GM12878 (cell line): ENCODE data around the gene ECPAS. TPM values are rescaled to one million over a fixed set of nuclear protein-coding genes. Genes with fewer than 3 reads are reported as not detected.

Source experiments
- ATAC-seq: fragments of 200-7000 bp; cut with Tn5 transposase; 3 replicates; pipeline ENCODE4 v1.9.1; 2020; ENCODE audit warnings: mild to moderate bottlenecking, moderate library complexity
- BruUV-seq: library from RNA; stranded (reverse); fragments of 400-500 nt; replicated peaks from 2 replicates; lab custom pipeline; 2021; lab: Mats Ljungman, UMichigan
- CTCF ChIA-PET: fragments of 300-600 bp; sonication (Branson Sonifier 250); formaldehyde crosslinking; extraction: SDS; loops from one replicate; lab custom pipeline; 2021; ENCODE audit warnings: inconsistent platforms; lab: Yijun Ruan, JAX
- POLR2A ChIA-PET: fragments of 350-600 bp; formaldehyde crosslinking; extraction: SDS; loops from one replicate; lab custom pipeline; 2021; ENCODE audit warnings: inconsistent platforms; lab: Charles Lee
- RAD21 ChIA-PET: fragments of 300-600 bp; sonication (Branson Sonifier 250); formaldehyde crosslinking; loops from one replicate; lab custom pipeline; 2023; ENCODE audit warnings: antibody characterized with exemption; ENCODE audit not compliant: unreplicated experiment; lab: Charles Lee
- SMC1A ChIA-PET: fragments of 300-600 bp; sonication (Branson Sonifier 250); formaldehyde crosslinking; loops from one replicate; lab custom pipeline; 2023; ENCODE audit not compliant: unreplicated experiment, uncharacterized antibody; lab: Charles Lee
- DNase-seq: peaks from one replicate; pipeline ENCODE4 v3.0.0-alpha.2; 2011; ENCODE audit warnings: low read depth, low spot score
- FAIRE-seq: peaks from 3 replicates; lab custom pipeline; 2011; peaks lifted over from hg19 to GRCh38; lab: Jason Lieb, UNC
- H2AFZ ChIP-seq: 2 replicates; pipeline ENCODE4 v1.6.0; 2011; ENCODE audit warnings: low read depth, low read length, control low read depth; ENCODE audit not compliant: control insufficient read depth
- H3K27ac ChIP-seq: 2 replicates; pipeline ENCODE4 v1.5.1; 2011; ENCODE audit warnings: control low read depth; ENCODE audit not compliant: control insufficient read depth, insufficient read depth
- H3K27me3 ChIP-seq, 2 experiments: replicated peaks in 1 of 2; 2 replicates each; pipeline versions ENCODE4 v1.6.0 to v1.6.1; 2011; ENCODE audit warnings: low read length in 1 of 2; ENCODE audit not compliant: control insufficient read depth in 2 of 2, insufficient read depth in 2 of 2
- H3K36me3 ChIP-seq, 2 experiments: 2 replicates each; pipeline ENCODE4 v1.5.1; 2011; ENCODE audit warnings: low read length in 1 of 2; ENCODE audit not compliant: control insufficient read depth in 2 of 2, insufficient read depth in 2 of 2
- H3K4me1 ChIP-seq: 2 replicates; pipeline ENCODE4 v1.6.1; 2011; ENCODE audit warnings: mild to moderate bottlenecking, low read length, moderate library complexity, mixed read lengths; ENCODE audit not compliant: control insufficient read depth, insufficient read depth
- H3K4me2 ChIP-seq: 2 replicates; pipeline ENCODE4 v1.6.0; 2011; ENCODE audit warnings: control low read depth; ENCODE audit not compliant: control insufficient read depth, insufficient read depth
- H3K4me3 ChIP-seq: fragments of 200-600 bp; sonication (generic); 2 replicates; pipeline ENCODE4 v1.5.1; 2016
- H3K79me2 ChIP-seq: 2 replicates; pipeline ENCODE4 v1.6.0; 2011; ENCODE audit warnings: low read length; ENCODE audit not compliant: control insufficient read depth, insufficient read depth
- H3K9ac ChIP-seq: 2 replicates; pipeline ENCODE4 v1.8.0; 2011; ENCODE audit warnings: low read length, control low read depth, mixed read lengths; ENCODE audit not compliant: control insufficient read depth, insufficient read depth
- H3K9me3 ChIP-seq: replicated peaks from 3 replicates; pipeline ENCODE4 v1.5.1; 2011; ENCODE audit warnings: mild to moderate bottlenecking, low read length; ENCODE audit not compliant: control insufficient read depth, insufficient read depth
- H4K20me1 ChIP-seq: 2 replicates; pipeline ENCODE4 v1.6.0; 2011; ENCODE audit not compliant: control insufficient read depth, insufficient read depth
- EP300 ChIP-seq, 2 experiments: fragments of 150-350 bp in 1 of 2; IDR thresholded peaks; 2 replicates each; pipeline ENCODE4 v1.6.1; 2011 to 2012; ENCODE audit warnings: low read depth in 2 of 2, low read length in 2 of 2, borderline replicate concordance in 1 of 2, improper control_type of control experiment in 1 of 2, inconsistent platforms in 1 of 2; ENCODE audit not compliant: control insufficient read depth in 1 of 2
- GATAD2B ChIP-seq: fragments of 450-650 bp; conservative IDR thresholded peaks from 2 replicates; pipeline ENCODE4 v1.6.1; 2017; ENCODE audit warnings: low read depth, mild to moderate bottlenecking, moderate library complexity
- HDAC2 ChIP-seq: fragments of 200-600 bp; sonication (generic); IDR thresholded peaks from 2 replicates; pipeline ENCODE4 v1.6.1; 2017
- JUNB ChIP-seq: IDR thresholded peaks from 2 replicates; pipeline ENCODE4 v1.6.1; 2016; ENCODE audit warnings: antibody characterized with exemption, mild to moderate bottlenecking
- MAX ChIP-seq: IDR thresholded peaks from 2 replicates; pipeline ENCODE4 v1.6.1; 2012; ENCODE audit warnings: low read depth, low read length, improper control_type of control experiment
- MYC ChIP-seq: IDR thresholded peaks from 2 replicates; pipeline ENCODE4 v1.6.1; 2011; ENCODE audit warnings: mild to moderate bottlenecking, low read length, moderate library complexity, inconsistent platforms; ENCODE audit not compliant: insufficient read depth, insufficient replicate concordance, insufficient read length, severe bottlenecking
- NFYA ChIP-seq: IDR thresholded peaks from 2 replicates; pipeline ENCODE4 v1.6.1; 2011; ENCODE audit warnings: low read depth, mild to moderate bottlenecking, low read length, improper control_type of control experiment, borderline replicate concordance
- PAX8 ChIP-seq: fragments of 450-650 bp; IDR thresholded peaks from 2 replicates; pipeline ENCODE4 v1.6.1; 2017; ENCODE audit warnings: mild to moderate bottlenecking, moderate library complexity
- POLR2AphosphoS2 ChIP-seq: IDR thresholded peaks from 2 replicates; pipeline ENCODE4 v1.6.1; 2011; ENCODE audit warnings: low read depth, mild to moderate bottlenecking, low read length, improper control_type of control experiment, moderate library complexity
- POLR2AphosphoS5 ChIP-seq: IDR thresholded peaks from 2 replicates; pipeline ENCODE4 v1.6.1; 2011; ENCODE audit warnings: mild to moderate bottlenecking, low read length, inconsistent platforms
- RELB ChIP-seq: fragments of 450-650 bp; IDR thresholded peaks from 2 replicates; pipeline ENCODE4 v1.6.1; 2017; ENCODE audit warnings: low read depth, mild to moderate bottlenecking, moderate library complexity
- SUPT20H ChIP-seq: IDR thresholded peaks from 2 replicates; pipeline ENCODE4 v1.6.1; 2011; ENCODE audit warnings: low read depth, mild to moderate bottlenecking, low read length, moderate library complexity, borderline replicate concordance; ENCODE audit not compliant: control insufficient read depth
- TARDBP ChIP-seq: IDR thresholded peaks from 2 replicates; pipeline ENCODE4 v1.6.1; 2016; ENCODE audit warnings: borderline replicate concordance
- YBX1 ChIP-seq: fragments of 450-650 bp; IDR thresholded peaks from 2 replicates; pipeline ENCODE4 v1.6.1; 2016; ENCODE audit warnings: antibody characterized with exemption
- YY1 ChIP-seq: IDR thresholded peaks from 2 replicates; pipeline ENCODE4 v1.6.1; 2011; ENCODE audit warnings: low read depth, mild to moderate bottlenecking, low read length
- ZBED1 ChIP-seq: IDR thresholded peaks from 2 replicates; pipeline ENCODE4 v1.6.1; 2016; ENCODE audit warnings: borderline replicate concordance
- WGBS: methylation state at CpG from one replicate; pipeline ENCODE4 v1.1.6; 2016; ENCODE audit warnings: low lambda C conversion rate; ENCODE audit not compliant: insufficient replicate concordance, insufficient coverage; ENCODE audit errors: missing lambda C conversion rate; 5-methylcytosine and 5-hydroxymethylcytosine counted together
- in situ Hi-C: fragments of 300-500 bp; cut with MboI; formaldehyde crosslinking; loops from 9 replicates; pipeline ENCODE4 v1.14.3; 2018; ENCODE audit warnings: mixed read lengths
- intact Hi-C: fragments of 100-400 bp; cut with micrococcal nuclease; formaldehyde crosslinking; loops from one replicate; pipeline ENCODE4 v1.14.2; 2022; ENCODE audit not compliant: unreplicated experiment
- polyA plus RNA-seq, 11 experiments: library from polyadenylated mRNA; depleted of rRNA in 4 of 11; unstranded in 6 of 11; stranded (reverse) in 5 of 11; fragments of >200 nt; fragmentation: Nextera tagmentation in 4 of 11; fragmentation: Illumina TruSeq in 1 of 11; extraction: Ambion mirVana in 4 of 11; extraction: Trizol in 1 of 11; gene quantifications; 1 replicate in 1 of 11; 2 replicates in 10 of 11; pipeline versions ENCODE4 v1.2.1 to v1.2.3, GENCODE V29; 2011 to 2016; ENCODE audit warnings: inconsistent platforms in 2 of 11, missing spikeins in 2 of 11, low read depth in 1 of 11
- total RNA-seq, 4 experiments: library from RNA; depleted of rRNA in 3 of 4; stranded (reverse); fragments of >200 nt in 3 of 4; fragmentation: Illumina TruSeq in 1 of 4; extraction: Trizol in 1 of 4; gene quantifications; 2 replicates each; pipeline versions ENCODE4 v1.2.1 to v1.2.3, GENCODE V29; 2013 to 2021
- TF ChIP-seq, protein P1 (sequence below): fragments of 450-650 bp; formaldehyde crosslinking; IDR thresholded peaks from 2 replicates; pipeline ENCODE4 v1.4.0; 2022; ENCODE audit warnings: mild to moderate bottlenecking, moderate library complexity

The ECPAS gene
- total and polyA plus RNA-seq, 10 of the 15 experiments (the other 5 are each of a cell fraction or from before 2014, with no cell fraction given): 11.2 to 69.8 (median 50.1) TPM

GRCh38 chr9:111436571-111436970, 47.6 kb downstream of the ECPAS start (continued):
- TF ChIP-seq, protein P1, sequence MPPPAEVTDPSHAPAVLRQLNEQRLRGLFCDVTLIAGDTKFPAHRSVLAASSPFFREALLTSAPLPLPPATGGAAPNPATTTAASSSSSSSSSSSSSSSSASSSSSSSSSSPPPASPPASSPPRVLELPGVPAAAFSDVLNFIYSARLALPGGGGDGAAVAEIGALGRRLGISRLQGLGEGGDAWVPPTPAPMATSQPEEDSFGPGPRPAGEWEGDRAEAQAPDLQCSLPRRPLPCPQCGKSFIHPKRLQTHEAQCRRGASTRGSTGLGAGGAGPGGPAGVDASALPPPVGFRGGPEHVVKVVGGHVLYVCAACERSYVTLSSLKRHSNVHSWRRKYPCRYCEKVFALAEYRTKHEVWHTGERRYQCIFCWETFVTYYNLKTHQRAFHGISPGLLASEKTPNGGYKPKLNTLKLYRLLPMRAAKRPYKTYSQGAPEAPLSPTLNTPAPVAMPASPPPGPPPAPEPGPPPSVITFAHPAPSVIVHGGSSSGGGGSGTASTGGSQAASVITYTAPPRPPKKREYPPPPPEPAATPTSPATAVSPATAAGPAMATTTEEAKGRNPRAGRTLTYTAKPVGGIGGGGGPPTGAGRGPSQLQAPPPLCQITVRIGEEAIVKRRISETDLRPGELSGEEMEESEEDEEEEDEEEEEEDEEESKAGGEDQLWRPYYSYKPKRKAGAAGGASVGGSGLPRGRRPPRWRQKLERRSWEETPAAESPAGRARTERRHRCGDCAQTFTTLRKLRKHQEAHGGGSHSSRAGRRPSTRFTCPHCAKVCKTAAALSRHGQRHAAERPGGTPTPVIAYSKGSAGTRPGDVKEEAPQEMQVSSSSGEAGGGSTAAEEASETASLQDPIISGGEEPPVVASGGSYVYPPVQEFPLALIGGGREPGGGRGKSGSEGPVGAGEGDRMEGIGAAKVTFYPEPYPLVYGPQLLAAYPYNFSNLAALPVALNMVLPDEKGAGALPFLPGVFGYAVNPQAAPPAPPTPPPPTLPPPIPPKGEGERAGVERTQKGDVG (CRISPR knock-in tag): no peak
- TF ChIP-seq RELB: no peak
- no peak for TF ChIP-seq POLR2AphosphoS5

DNA sequence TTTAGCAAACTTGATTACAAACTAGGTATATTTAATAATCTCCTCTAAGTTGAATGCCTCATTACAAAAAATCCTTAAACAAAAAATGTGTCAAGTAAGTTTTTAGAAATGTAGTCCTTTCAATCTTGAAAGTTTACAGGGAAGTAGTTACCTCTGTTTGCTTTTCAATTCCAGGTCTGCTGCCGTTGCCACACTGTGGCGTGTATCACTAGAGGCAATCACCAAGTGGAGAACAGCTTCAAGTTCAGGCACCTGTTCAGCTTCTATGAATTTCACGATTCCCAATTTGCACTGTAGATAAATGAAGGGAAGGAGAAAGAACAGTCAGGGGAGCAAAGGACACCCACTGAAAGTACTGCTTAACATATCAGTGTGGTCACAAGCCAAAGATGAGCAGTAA, 51.1 kb downstream of the ECPAS start:
- Histone ChIP-seq H2AFZ (no peak overlapping the region), H3K4me2 (no peak overlapping the region), H3K9me3 (no peaks in the 10 kb centered on the region), H3K9ac (no peak overlapping the region), H4K20me1 (no peaks in the 10 kb centered on the region), H3K27ac (no peak overlapping the region), H3K79me2 (no peaks in the 10 kb centered on the region), H3K4me1 (no peaks in the 10 kb centered on the region), H3K27me3 (no peaks in the 10 kb centered on the region), H3K36me3 (peaks cover 0 to 15% of the 10 kb centered on the region in 2 experiments; a peak in 3 of 4 replicates), H3K4me3 (no peak overlapping the region)
- no peak for FAIRE-seq
- 100% methylated on average over 3 of the region's 3 CpGs for WGBS
- ChIA-PET RAD21 (no interaction called here), CTCF (no interaction called here), POLR2A (no interaction called here), SMC1A (no interaction called here)
- in situ Hi-C loops: no loop called here
- DNase-seq: no peak
- intact Hi-C loops: loop anchor here (10.0 kb wide), 2 partner anchors 262 to 1732 kb away; no protein-coding TSS in a partner anchor
- BruUV-seq: no TSS peak
- ATAC-seq: no peak
- TF ChIP-seq SUPT20H: no peak
- TF ChIP-seq YBX1: no peak
- TF ChIP-seq EP300 (IDR thresholded peaks at IDR 0.05; ENCODE audit: borderline replicate concordance in 1 of 2, control insufficient read depth in 1 of 2, low read depth in 2 of 2, low read length in 2 of 2): no peak
- no peak for TF ChIP-seq YY1
- TF ChIP-seq GATAD2B: no peak
- no peak for TF ChIP-seq PAX8
- no peak for TF ChIP-seq NFYA
- no peak for TF ChIP-seq MAX
- TF ChIP-seq POLR2AphosphoS2: no peak
- TF ChIP-seq HDAC2: no peak
- no peak for TF ChIP-seq MYC
- no peak for TF ChIP-seq JUNB
- no peak for TF ChIP-seq ZBED1
- TF ChIP-seq TARDBP: no peak
